HEK293 (cell line): Measurements from ENCODE around the gene DHRS7C.

ENCODE experiments used
- CTCF ChIA-PET: fragments of 350-600 bp; formaldehyde crosslinking; extraction: SDS; loops from one replicate; lab custom pipeline; 2021; ENCODE audit warnings: antibody characterized with exemption; lab: Yijun Ruan, JAX
- POLR2A ChIA-PET: fragments of 300-600 bp; formaldehyde crosslinking; extraction: SDS; loops from one replicate; lab custom pipeline; 2020; ENCODE audit warnings: antibody characterized with exemption, inconsistent platforms; lab: Yijun Ruan, JAX
- H3K27ac ChIP-seq: fragments of 200-500 bp; sonication (Bioruptor generic); 2 replicates; pipeline ENCODE4 v1.5.1; 2014; ENCODE audit warnings: low read depth, low read length, control low read depth, inconsistent platforms; ENCODE audit errors: extremely low read depth
- H3K36me3 ChIP-seq, 2 experiments: fragments of 200-500 bp in 1 of 2; sonication (Bioruptor generic) in 1 of 2; 1 replicate in 1 of 2; 2 replicates in 1 of 2; pipeline ENCODE4 v1.5.1; 2014 to 2017; ENCODE audit warnings: inconsistent platforms in 2 of 2, low read length in 2 of 2; ENCODE audit not compliant: control insufficient read depth in 2 of 2, insufficient read depth in 1 of 2
- H3K4me1 ChIP-seq: fragments of 200-500 bp; sonication (Bioruptor generic); 2 replicates; pipeline ENCODE4 v1.5.1; 2014; ENCODE audit warnings: mild to moderate bottlenecking, low read length, inconsistent platforms; ENCODE audit not compliant: control insufficient read depth, insufficient read depth
- H3K4me3 ChIP-seq: 2 replicates; pipeline ENCODE4 v1.5.1; 2011; ENCODE audit warnings: low read depth, mild to moderate bottlenecking, control low read depth, low read length, moderate library complexity
- H3K9me3 ChIP-seq: fragments of 200-500 bp; sonication (Bioruptor generic); 2 replicates; pipeline ENCODE4 v1.5.1; 2014; ENCODE audit warnings: low read depth, low read length, inconsistent platforms; ENCODE audit not compliant: control insufficient read depth, insufficient read depth
- SCRT1 ChIP-seq: fragments of 450-650 bp; formaldehyde crosslinking; IDR thresholded peaks from 2 replicates; pipeline ENCODE4 v1.5.1; 2016; ENCODE audit warnings: missing biosample characterization, missing genetic modification characterization, borderline replicate concordance
- ZNF184 ChIP-seq: fragments of 450-650 bp; IDR thresholded peaks from 2 replicates; pipeline ENCODE4 v1.5.1; 2018; ENCODE audit warnings: missing biosample characterization, mild to moderate bottlenecking, missing genetic modification characterization
- ZNF221 ChIP-seq: fragments of 450-650 bp; formaldehyde crosslinking; IDR thresholded peaks from 2 replicates; pipeline ENCODE4 v1.5.1; 2017; ENCODE audit warnings: missing biosample characterization, missing genetic modification characterization, borderline replicate concordance
- ZNF239 ChIP-seq: fragments of 450-650 bp; formaldehyde crosslinking; IDR thresholded peaks from 2 replicates; pipeline ENCODE4 v1.5.1; 2016; ENCODE audit warnings: missing biosample characterization, missing genetic modification characterization
- ZNF26 ChIP-seq: fragments of 450-650 bp; formaldehyde crosslinking; IDR thresholded peaks from 2 replicates; pipeline ENCODE4 v1.5.1; 2016; ENCODE audit warnings: missing biosample characterization, missing genetic modification characterization
- ZNF280D ChIP-seq: fragments of 450-650 bp; formaldehyde crosslinking; IDR thresholded peaks from 2 replicates; pipeline ENCODE4 v1.5.1; 2016; ENCODE audit warnings: missing biosample characterization, missing genetic modification characterization
- ZNF324 ChIP-seq: fragments of 450-650 bp; formaldehyde crosslinking; IDR thresholded peaks from 2 replicates; pipeline ENCODE4 v1.5.1; 2016; ENCODE audit warnings: missing biosample characterization, missing genetic modification characterization
- ZNF354C ChIP-seq: fragments of 450-650 bp; formaldehyde crosslinking; IDR thresholded peaks from 2 replicates; pipeline ENCODE4 v1.5.1; 2016; ENCODE audit warnings: missing biosample characterization, missing genetic modification characterization, low read depth, borderline replicate concordance
- ZNF362 ChIP-seq: fragments of 450-650 bp; formaldehyde crosslinking; IDR thresholded peaks from 2 replicates; pipeline ENCODE4 v1.5.1; 2016; ENCODE audit warnings: missing biosample characterization, missing genetic modification characterization
- ZNF433 ChIP-seq: fragments of 450-650 bp; formaldehyde crosslinking; IDR thresholded peaks from 2 replicates; pipeline ENCODE4 v1.5.1; 2016; ENCODE audit warnings: missing biosample characterization, missing genetic modification characterization, low read depth
- ZNF488 ChIP-seq: fragments of 450-650 bp; formaldehyde crosslinking; IDR thresholded peaks from 2 replicates; pipeline ENCODE4 v1.5.1; 2016; ENCODE audit warnings: missing biosample characterization, missing genetic modification characterization
- ZNF76 ChIP-seq: fragments of 450-650 bp; formaldehyde crosslinking; IDR thresholded peaks from 2 replicates; pipeline ENCODE4; 2016; ENCODE audit warnings: low read depth, missing biosample characterization, missing genetic modification characterization, borderline replicate concordance
- ZNF768 ChIP-seq: fragments of 450-650 bp; formaldehyde crosslinking; IDR thresholded peaks from 2 replicates; pipeline ENCODE4 v1.5.1; 2018; ENCODE audit warnings: missing biosample characterization, mild to moderate bottlenecking, missing genetic modification characterization
- ZXDB ChIP-seq: fragments of 450-650 bp; formaldehyde crosslinking; IDR thresholded peaks from 2 replicates; pipeline ENCODE4 v1.5.1; 2016; ENCODE audit warnings: missing biosample characterization, missing genetic modification characterization
- TF ChIP-seq, protein P1 (sequence below): fragments of 450-650 bp; formaldehyde crosslinking; IDR thresholded peaks from 2 replicates; pipeline ENCODE4 v1.5.1; 2016; ENCODE audit warnings: missing biosample characterization, missing genetic modification characterization
- TF ChIP-seq, protein P2 (sequence below): fragments of 450-650 bp; formaldehyde crosslinking; IDR thresholded peaks from 2 replicates; pipeline ENCODE4 v1.5.1; 2016; ENCODE audit warnings: missing biosample characterization, missing genetic modification characterization, borderline replicate concordance
- TF ChIP-seq, protein P3 (sequence below): fragments of 450-650 bp; IDR thresholded peaks from 2 replicates; pipeline ENCODE4 v1.5.1; 2018; ENCODE audit warnings: missing biosample characterization, mild to moderate bottlenecking, missing genetic modification characterization
- TF ChIP-seq, protein P4 (sequence below): fragments of 450-650 bp; formaldehyde crosslinking; IDR thresholded peaks from 2 replicates; pipeline ENCODE4 v1.5.1; 2016; ENCODE audit warnings: missing biosample characterization, missing genetic modification characterization

The DHRS7C gene

DNA sequence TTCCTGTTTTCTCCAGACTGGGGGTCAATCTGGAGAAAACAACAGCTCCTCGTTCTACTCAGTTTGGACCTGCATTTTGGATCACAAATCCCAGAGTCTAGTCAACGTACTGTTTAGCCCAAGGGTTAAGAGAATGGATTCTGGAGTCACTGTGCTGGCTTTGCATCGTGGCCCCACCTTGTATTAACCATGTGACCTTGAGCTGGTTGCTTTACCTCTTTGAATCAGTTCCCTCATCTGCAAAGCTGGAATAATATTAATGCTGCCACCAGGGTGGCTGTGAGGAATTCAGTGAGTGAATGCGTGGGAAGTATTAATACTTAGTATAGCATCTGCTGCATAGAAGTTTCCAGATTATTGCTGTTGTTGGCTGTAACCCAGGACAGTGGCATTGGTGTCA, 11.3 kb upstream of the DHRS7C start (continued):
- TF ChIP-seq ZNF362 (tag by site-specific recombination) (no peak), ZNF184 (tag by site-specific recombination) (no peak), ZNF768 (no peak), ZNF76 (tag by site-specific recombination) (no peak), ZNF354C (no peak), SCRT1 (no peak), ZNF324 (tag by site-specific recombination) (no peak), ZNF488 (tag by site-specific recombination) (no peak), ZNF239 (tag by site-specific recombination) (no peak)

DNA sequence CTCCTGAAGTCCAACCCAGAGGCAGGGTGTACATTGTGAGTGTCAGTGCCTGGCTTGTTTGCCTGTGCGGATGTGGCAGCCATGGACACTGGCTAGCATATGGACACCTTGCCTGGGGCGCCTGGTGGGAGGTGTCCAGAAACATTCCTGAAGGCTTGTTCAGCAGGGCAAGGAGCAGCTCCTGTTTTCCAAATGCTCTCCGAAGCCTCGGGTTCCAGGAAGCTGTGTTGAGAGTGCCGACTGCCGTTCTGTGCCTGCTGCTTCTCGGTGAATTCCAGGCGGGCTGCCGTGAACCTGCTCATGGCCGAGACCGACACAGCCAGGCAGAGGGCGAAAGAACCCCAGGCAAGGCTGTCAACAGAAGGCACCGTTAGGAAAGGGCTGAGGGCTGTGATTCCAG, 10.9 kb upstream of the DHRS7C start:
- Histone ChIP-seq H3K4me1 (0 out of 2 replicates have a peak, but pooled peaks cover 2% of the 10 kb centered on the region), H3K4me3 (no peak overlapping the region; the same call in 1 of the 2 replicates), H3K9me3 (peaks cover 2% of the 10 kb centered on the region), H3K27ac (no peak overlapping the region), H3K36me3 (no peaks in the 10 kb centered on the region)
- ChIA-PET POLR2A (interaction anchor here (1.7 to 1.9 kb wide), 2 partner anchors 28 to 36 kb away, joined by 3 to 5 read pairs; no protein-coding TSS in a partner anchor), CTCF (interaction anchor here (0.6 to 1.9 kb wide), 12 partner anchors 9 to 479 kb away, joined by 3 to 6 read pairs (median 4); partner anchors contain the start of gene DHRS7C)
- no peak for TF ChIP-seq ZNF433 (tag by site-specific recombination)
- TF ChIP-seq, protein P1, sequence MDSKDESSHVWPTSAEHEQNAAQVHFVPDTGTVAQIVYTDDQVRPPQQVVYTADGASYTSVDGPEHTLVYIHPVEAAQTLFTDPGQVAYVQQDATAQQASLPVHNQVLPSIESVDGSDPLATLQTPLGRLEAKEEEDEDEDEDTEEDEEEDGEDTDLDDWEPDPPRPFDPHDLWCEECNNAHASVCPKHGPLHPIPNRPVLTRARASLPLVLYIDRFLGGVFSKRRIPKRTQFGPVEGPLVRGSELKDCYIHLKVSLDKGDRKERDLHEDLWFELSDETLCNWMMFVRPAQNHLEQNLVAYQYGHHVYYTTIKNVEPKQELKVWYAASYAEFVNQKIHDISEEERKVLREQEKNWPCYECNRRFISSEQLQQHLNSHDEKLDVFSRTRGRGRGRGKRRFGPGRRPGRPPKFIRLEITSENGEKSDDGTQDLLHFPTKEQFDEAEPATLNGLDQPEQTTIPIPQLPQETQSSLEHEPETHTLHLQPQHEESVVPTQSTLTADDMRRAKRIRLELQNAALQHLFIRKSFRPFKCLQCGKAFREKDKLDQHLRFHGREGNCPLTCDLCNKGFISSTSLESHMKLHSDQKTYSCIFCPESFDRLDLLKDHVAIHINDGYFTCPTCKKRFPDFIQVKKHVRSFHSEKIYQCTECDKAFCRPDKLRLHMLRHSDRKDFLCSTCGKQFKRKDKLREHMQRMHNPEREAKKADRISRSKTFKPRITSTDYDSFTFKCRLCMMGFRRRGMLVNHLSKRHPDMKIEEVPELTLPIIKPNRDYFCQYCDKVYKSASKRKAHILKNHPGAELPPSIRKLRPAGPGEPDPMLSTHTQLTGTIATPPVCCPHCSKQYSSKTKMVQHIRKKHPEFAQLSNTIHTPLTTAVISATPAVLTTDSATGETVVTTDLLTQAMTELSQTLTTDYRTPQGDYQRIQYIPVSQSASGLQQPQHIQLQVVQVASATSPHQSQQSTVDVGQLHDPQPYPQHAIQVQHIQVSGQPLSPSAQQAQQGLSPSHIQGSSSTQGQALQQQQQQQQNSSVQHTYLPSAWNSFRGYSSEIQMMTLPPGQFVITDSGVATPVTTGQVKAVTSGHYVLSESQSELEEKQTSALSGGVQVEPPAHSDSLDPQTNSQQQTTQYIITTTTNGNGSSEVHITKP (tag by site-specific recombination), result no peak
- TF ChIP-seq, protein P2, sequence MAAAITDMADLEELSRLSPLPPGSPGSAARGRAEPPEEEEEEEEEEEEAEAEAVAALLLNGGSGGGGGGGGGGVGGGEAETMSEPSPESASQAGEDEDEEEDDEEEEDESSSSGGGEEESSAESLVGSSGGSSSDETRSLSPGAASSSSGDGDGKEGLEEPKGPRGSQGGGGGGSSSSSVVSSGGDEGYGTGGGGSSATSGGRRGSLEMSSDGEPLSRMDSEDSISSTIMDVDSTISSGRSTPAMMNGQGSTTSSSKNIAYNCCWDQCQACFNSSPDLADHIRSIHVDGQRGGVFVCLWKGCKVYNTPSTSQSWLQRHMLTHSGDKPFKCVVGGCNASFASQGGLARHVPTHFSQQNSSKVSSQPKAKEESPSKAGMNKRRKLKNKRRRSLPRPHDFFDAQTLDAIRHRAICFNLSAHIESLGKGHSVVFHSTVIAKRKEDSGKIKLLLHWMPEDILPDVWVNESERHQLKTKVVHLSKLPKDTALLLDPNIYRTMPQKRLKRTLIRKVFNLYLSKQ (tag by site-specific recombination), result no peak
- TF ChIP-seq ZNF26, result no peak
- TF ChIP-seq ZXDB (tag by site-specific recombination), result no peak
- TF ChIP-seq, protein P3, sequence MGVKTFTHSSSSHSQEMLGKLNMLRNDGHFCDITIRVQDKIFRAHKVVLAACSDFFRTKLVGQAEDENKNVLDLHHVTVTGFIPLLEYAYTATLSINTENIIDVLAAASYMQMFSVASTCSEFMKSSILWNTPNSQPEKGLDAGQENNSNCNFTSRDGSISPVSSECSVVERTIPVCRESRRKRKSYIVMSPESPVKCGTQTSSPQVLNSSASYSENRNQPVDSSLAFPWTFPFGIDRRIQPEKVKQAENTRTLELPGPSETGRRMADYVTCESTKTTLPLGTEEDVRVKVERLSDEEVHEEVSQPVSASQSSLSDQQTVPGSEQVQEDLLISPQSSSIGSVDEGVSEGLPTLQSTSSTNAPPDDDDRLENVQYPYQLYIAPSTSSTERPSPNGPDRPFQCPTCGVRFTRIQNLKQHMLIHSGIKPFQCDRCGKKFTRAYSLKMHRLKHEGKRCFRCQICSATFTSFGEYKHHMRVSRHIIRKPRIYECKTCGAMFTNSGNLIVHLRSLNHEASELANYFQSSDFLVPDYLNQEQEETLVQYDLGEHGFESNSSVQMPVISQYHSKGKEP, result no peak
- no peak for TF ChIP-seq ZNF221 (tag by site-specific recombination)
- TF ChIP-seq ZNF280D (tag by site-specific recombination), result no peak
- TF ChIP-seq, protein P4, sequence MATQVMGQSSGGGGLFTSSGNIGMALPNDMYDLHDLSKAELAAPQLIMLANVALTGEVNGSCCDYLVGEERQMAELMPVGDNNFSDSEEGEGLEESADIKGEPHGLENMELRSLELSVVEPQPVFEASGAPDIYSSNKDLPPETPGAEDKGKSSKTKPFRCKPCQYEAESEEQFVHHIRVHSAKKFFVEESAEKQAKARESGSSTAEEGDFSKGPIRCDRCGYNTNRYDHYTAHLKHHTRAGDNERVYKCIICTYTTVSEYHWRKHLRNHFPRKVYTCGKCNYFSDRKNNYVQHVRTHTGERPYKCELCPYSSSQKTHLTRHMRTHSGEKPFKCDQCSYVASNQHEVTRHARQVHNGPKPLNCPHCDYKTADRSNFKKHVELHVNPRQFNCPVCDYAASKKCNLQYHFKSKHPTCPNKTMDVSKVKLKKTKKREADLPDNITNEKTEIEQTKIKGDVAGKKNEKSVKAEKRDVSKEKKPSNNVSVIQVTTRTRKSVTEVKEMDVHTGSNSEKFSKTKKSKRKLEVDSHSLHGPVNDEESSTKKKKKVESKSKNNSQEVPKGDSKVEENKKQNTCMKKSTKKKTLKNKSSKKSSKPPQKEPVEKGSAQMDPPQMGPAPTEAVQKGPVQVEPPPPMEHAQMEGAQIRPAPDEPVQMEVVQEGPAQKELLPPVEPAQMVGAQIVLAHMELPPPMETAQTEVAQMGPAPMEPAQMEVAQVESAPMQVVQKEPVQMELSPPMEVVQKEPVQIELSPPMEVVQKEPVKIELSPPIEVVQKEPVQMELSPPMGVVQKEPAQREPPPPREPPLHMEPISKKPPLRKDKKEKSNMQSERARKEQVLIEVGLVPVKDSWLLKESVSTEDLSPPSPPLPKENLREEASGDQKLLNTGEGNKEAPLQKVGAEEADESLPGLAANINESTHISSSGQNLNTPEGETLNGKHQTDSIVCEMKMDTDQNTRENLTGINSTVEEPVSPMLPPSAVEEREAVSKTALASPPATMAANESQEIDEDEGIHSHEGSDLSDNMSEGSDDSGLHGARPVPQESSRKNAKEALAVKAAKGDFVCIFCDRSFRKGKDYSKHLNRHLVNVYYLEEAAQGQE (tag by site-specific recombination), result no peak
